Gastrocnemius medialis (tissue), 4 donors: ENCODE measurements around the gene PLA2G3.

Experiments
- POLR2A ChIP-seq, 2 donors: fragments of 450-650 bp; IDR thresholded peaks; one replicate each; pipeline ENCODE4 v1.6.1; 2017; ENCODE audit warnings: antibody characterized with exemption in 2 of 2, mild to moderate bottlenecking in 2 of 2, moderate library complexity in 2 of 2
- TF ChIP-seq, protein P1 (sequence below), 5 experiments: fragments of 450-650 bp in 3 of 5; fragments of 200-600 bp in 2 of 5; sonication (generic) in 2 of 5; IDR thresholded peaks in 4 of 5; conservative IDR thresholded peaks in 1 of 5; 1 replicate in 4 of 5; 2 replicates in 1 of 5; pipeline ENCODE4 v1.5.1; 2016 to 2019; ENCODE audit warnings: antibody characterized with exemption in 5 of 5, mild to moderate bottlenecking in 3 of 5, moderate library complexity in 3 of 5

DNA sequence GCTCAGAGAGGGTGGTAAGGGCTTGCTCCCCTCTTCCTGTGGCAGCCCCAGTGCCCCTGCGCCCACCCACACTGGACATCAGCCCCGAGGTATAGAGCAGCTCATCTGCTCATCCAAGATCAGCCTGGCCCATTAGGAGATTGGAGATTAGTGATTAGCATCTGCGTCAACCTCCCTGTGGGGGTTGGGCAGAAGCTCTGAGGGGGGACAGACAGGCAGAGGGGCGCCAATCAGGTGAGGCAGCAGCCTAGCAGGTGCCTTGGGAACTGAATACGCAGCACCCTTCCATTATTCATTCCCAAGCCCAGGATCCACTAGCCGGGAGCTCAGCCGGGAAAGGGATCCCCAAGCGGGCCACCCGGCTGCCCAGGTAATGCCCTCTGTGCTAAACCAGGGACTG, 48.1 kb downstream of the PLA2G3 start:
- TF ChIP-seq POLR2A (IDR thresholded peaks at IDR 0.05) = no peak
- TF ChIP-seq, protein P1, sequence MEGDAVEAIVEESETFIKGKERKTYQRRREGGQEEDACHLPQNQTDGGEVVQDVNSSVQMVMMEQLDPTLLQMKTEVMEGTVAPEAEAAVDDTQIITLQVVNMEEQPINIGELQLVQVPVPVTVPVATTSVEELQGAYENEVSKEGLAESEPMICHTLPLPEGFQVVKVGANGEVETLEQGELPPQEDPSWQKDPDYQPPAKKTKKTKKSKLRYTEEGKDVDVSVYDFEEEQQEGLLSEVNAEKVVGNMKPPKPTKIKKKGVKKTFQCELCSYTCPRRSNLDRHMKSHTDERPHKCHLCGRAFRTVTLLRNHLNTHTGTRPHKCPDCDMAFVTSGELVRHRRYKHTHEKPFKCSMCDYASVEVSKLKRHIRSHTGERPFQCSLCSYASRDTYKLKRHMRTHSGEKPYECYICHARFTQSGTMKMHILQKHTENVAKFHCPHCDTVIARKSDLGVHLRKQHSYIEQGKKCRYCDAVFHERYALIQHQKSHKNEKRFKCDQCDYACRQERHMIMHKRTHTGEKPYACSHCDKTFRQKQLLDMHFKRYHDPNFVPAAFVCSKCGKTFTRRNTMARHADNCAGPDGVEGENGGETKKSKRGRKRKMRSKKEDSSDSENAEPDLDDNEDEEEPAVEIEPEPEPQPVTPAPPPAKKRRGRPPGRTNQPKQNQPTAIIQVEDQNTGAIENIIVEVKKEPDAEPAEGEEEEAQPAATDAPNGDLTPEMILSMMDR (IDR thresholded peaks at IDR 0.05 in 4 of 5, conservative IDR thresholded peaks at IDR 0.05 in 1 of 5) = no peak
